Upper lobe of right lung (tissue), 1 donor: Measurements from ENCODE around the gene RANBP17. TPM values are rescaled to one million over a fixed set of nuclear protein-coding genes. Genes with fewer than 3 reads are reported as not detected.

ENCODE experiments used
- ATAC-seq: fragments of 200-7000 bp; cut with Tn5 transposase; one replicate; pipeline ENCODE4 v1.9.1; 2020; ENCODE audit warnings: mild to moderate bottlenecking, moderate library complexity
- DNase-seq: peaks from one replicate; pipeline ENCODE4 v3.0.0-alpha.2; 2020
- H3K27ac ChIP-seq: fragments of 200-600 bp; one replicate; pipeline ENCODE4 v1.8.0; 2022
- H3K27me3 ChIP-seq: fragments of 200-600 bp; one replicate; pipeline ENCODE4 v1.8.0; 2022; ENCODE audit warnings: mild to moderate bottlenecking
- H3K36me3 ChIP-seq: fragments of 200-600 bp; one replicate; pipeline ENCODE4 v1.8.0; 2022
- H3K4me1 ChIP-seq: fragments of 200-600 bp; one replicate; pipeline ENCODE4 v1.8.0; 2022
- H3K4me3 ChIP-seq: fragments of 200-600 bp; one replicate; pipeline ENCODE4 v1.8.0; 2022; ENCODE audit warnings: mild to moderate bottlenecking
- H3K9me3 ChIP-seq: fragments of 200-600 bp; one replicate; pipeline ENCODE4 v1.8.0; 2022
- CTCF ChIP-seq: fragments of 200-600 bp; IDR thresholded peaks from one replicate; pipeline ENCODE4 v1.8.0; 2022; ENCODE audit warnings: antibody characterized with exemption
- intact Hi-C: fragments of 100-400 bp; cut with DNase I; formaldehyde crosslinking; loops from one replicate; pipeline ENCODE4 v1.11.0; 2022
- total RNA-seq: library from RNA; stranded (reverse); fragmentation: NEBNext Ultra II Directional; extraction: Animal tissue kit (Norgen Biotek cat#: 25700); gene quantifications from one replicate; pipeline ENCODE4 v1.2.1, GENCODE V29; 2021
- donor health status: DM: no; HTN: yes; CAD: no; lungs with severe emphysema.

The RANBP17 gene
- total RNA-seq, 1 donor from 2014 or later: 17.8 TPM

GRCh38 chr5:171236651-171237050 lies 374.8 kb downstream of the RANBP17 start:
- TF ChIP-seq CTCF: no peak
- Histone ChIP-seq H3K27me3 (no peaks in the 10 kb centered on the region), H3K4me3 (no peak overlapping the region), H3K4me1 (no peaks in the 10 kb centered on the region), H3K27ac (no peak overlapping the region), H3K36me3 (no peaks in the 10 kb centered on the region), H3K9me3 (no peaks in the 10 kb centered on the region)
- DNase-seq (no peak), ATAC-seq (no peak)
- intact Hi-C loops: no loop called here

- Histone ChIP-seq H3K27me3 (no peaks in the 10 kb centered on the region), H3K9me3 (no peaks in the 10 kb centered on the region), H3K4me1 (no peaks in the 10 kb centered on the region), H3K4me3 (no peak overlapping the region), H3K36me3 (no peaks in the 10 kb centered on the region), H3K27ac (no peak overlapping the region)
- ATAC-seq (no peak), DNase-seq (no peak)
- no peak for TF ChIP-seq CTCF
- intact Hi-C loops: no loop called here
Measured at GRCh38 chr5:171242521-171242920, 380.7 kb downstream of the RANBP17 start.

GRCh38 chr5:171246231-171246630 lies 384.4 kb downstream of the RANBP17 start:
- intact Hi-C loops: no loop called here

GRCh38 chr5:171249460-171249859 lies 387.6 kb downstream of the RANBP17 start:
- ATAC-seq (no peak), DNase-seq (no peak)
- no peak for TF ChIP-seq CTCF
- no peaks in the 10 kb centered on the region for H3K27me3 ChIP-seq
- H3K9me3 ChIP-seq: no peaks in the 10 kb centered on the region
- H3K36me3 ChIP-seq: no peaks in the 10 kb centered on the region
- no peak overlapping the region for H3K4me3 ChIP-seq
- H3K27ac ChIP-seq: no peak overlapping the region
- H3K4me1 ChIP-seq: no peaks in the 10 kb centered on the region
- intact Hi-C loops: no loop called here

More at GRCh38 chr5:171246231-171246630, 384.4 kb downstream of the RANBP17 start:
- ATAC-seq (no peak), DNase-seq (no peak)
- Histone ChIP-seq H3K4me3 (no peak overlapping the region), H3K4me1 (no peaks in the 10 kb centered on the region), H3K36me3 (no peaks in the 10 kb centered on the region), H3K27me3 (no peaks in the 10 kb centered on the region), H3K27ac (no peak overlapping the region), H3K9me3 (no peaks in the 10 kb centered on the region)
- no peak for TF ChIP-seq CTCF

- no peak for TF ChIP-seq CTCF
- ATAC-seq (no peak), DNase-seq (no peak)
- H3K4me3 ChIP-seq: no peak overlapping the region
- H3K27ac ChIP-seq: no peak overlapping the region
- no peaks in the 10 kb centered on the region for H3K4me1 ChIP-seq
- H3K36me3 ChIP-seq: no peaks in the 10 kb centered on the region
- H3K27me3 ChIP-seq: no peaks in the 10 kb centered on the region
- H3K9me3 ChIP-seq: no peaks in the 10 kb centered on the region
- intact Hi-C loops: no loop called here
Measured at GRCh38 chr5:171250738-171251137, 388.9 kb downstream of the RANBP17 start.

GRCh38 chr5:171251519-171251918 lies 389.7 kb downstream of the RANBP17 start:
- intact Hi-C loops: no loop called here
- Histone ChIP-seq H3K27ac (no peak overlapping the region), H3K27me3 (no peaks in the 10 kb centered on the region), H3K4me1 (no peaks in the 10 kb centered on the region), H3K36me3 (no peaks in the 10 kb centered on the region), H3K4me3 (no peak overlapping the region), H3K9me3 (no peaks in the 10 kb centered on the region)
- DNase-seq (no peak), ATAC-seq (no peak)
- no peak for TF ChIP-seq CTCF
